Left lobe of liver (tissue), 2 donors: ENCODE measurements around the gene KLHL11. TPM values are rescaled to one million over a fixed set of nuclear protein-coding genes. Genes with fewer than 3 reads are reported as not detected.
A peak's percentile ranks its signal among the peaks of the same experiment; 100 is the strongest.
"Not testable (repeated sequence)": the region's sequence is repeated elsewhere in the genome, so short reads cannot be mapped to it uniquely, and the experiment has no call there.

Source experiments
- ATAC-seq: fragments of 200-7000 bp; cut with Tn5 transposase; one replicate; pipeline ENCODE4 v1.9.1; 2020; ENCODE audit warnings: mild to moderate bottlenecking, moderate library complexity
- DNase-seq: peaks from one replicate; pipeline ENCODE4 v3.0.0-alpha.2; 2020; ENCODE audit warnings: low spot score
- total RNA-seq: library from RNA; stranded (reverse); gene quantifications from one replicate; pipeline ENCODE4 v1.2.1, GENCODE V29; 2021
- donor health status: DM: no; HTN: no; CAD: no; lungs with moderate emphysema.
- donor health status: DM: no; HTN: yes; CAD: no.

KLHL11 gene
- total RNA-seq, 1 donor from 2014 or later, result 5.9 TPM

DNA sequence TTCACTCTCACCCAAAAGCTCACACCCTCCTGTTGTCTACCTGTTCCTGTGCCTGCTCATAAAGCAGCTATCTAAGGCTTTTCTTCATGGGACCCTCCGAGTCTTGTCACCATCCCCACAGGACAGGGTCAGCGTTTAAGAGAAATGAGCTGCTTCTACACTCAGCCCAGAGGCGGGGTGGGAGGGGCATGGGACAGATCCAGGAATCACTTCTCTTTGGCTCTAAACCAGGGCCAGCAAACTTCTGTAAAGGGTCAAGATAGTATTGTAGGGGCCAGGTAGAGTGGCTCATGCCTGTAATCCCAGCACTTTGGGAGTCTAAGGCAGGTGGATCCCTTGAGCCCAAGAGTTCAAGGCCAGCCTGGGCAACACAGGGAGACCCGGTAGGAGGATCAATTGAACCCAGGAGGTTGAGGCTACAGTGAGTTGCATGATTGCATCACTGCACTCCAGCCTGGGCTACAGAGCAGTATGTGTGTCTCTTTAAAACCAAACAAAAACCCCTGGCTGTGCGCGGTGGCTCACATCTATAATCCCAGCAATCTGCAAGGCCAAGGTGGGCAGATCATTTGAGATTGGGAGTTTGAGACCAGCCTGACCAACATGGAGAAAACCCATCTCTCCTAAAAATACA, 23.2 kb upstream of the KLHL11 start:
- no peak for DNase-seq
- ATAC-seq, result peak; percentile 44

GRCh38 chr17:41885733-41886132, 20.5 kb upstream of the KLHL11 start:
- DNase-seq (no peak), ATAC-seq (peak; percentile 81)

GRCh38 chr17:41882756-41883155, 17.5 kb upstream of the KLHL11 start:
- ATAC-seq, result no peak
- no peak for DNase-seq

GRCh38 chr17:41880130-41880529, 14.9 kb upstream of the KLHL11 start:
- peak; percentile 90 for ATAC-seq
- no peak for DNase-seq

- DNase-seq, ATAC-seq: not testable (repeated sequence)
These were observed 9.1 kb upstream of the KLHL11 start for GRCh38 chr17:41874293-41874670.

DNA sequence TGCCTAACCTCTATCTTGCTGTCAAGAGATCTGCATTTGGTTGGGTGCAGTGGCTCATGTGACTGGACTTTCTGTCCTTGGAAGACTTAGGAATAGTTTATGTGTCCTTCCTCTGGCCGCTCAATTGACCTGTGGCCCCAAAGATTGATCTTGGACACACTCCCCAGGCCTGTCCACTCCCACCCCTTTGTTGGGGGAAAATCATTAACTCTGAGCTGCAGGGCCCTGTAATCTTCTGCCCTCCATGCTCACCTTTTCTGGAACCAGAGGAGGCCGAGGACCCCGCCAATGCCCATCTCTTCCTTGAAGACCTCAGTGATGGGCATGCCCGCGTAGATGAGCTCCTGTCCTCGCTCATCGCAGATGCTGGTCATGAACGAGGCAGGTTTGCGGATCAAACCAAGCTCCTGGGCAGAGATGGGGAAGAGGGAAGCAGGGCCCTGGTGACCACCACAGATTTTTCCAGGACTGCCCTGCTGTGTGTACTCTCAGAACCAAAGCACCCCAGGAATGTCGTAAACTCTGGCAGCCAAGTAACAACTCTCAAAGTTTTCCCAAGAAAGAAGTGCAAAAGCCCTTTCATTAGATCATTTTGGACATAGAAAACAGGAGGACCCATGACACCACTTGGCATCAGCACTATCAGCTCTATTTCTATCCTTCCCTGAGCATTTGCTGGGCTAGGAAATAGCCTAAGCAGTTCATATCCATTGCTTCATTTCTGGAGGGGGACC, 8.5 kb upstream of the KLHL11 start:
- ATAC-seq (peak; percentile 83), DNase-seq (peak; percentile 83)

GRCh38 chr17:41871789-41872188, 6.6 kb upstream of the KLHL11 start:
- DNase-seq, result no peak
- ATAC-seq, result no peak

- ATAC-seq (no peak), DNase-seq (no peak)
These were observed 5.4 kb upstream of the KLHL11 start for GRCh38 chr17:41870627-41871026.

DNA sequence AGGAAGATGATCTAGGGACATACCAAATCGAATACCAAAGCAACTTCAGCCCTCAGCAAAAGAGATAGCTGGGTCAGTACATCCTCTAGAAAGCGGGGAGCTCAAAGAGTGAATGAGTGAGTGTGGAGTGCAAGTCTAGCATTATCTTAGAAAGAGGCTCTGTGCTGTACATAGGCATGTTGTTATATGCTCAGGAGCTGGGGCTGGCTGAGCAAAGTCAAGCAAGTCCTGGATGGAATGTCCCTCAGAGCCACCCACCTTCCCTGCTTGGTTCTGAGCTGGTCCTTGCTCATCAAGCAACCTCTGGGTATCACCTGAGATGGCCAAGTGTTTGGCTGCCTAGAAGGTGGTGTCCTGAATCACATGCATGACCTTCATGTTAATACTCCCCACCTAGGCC, 4.9 kb upstream of the KLHL11 start:
- DNase-seq, result no peak
- ATAC-seq, result no peak

DNA sequence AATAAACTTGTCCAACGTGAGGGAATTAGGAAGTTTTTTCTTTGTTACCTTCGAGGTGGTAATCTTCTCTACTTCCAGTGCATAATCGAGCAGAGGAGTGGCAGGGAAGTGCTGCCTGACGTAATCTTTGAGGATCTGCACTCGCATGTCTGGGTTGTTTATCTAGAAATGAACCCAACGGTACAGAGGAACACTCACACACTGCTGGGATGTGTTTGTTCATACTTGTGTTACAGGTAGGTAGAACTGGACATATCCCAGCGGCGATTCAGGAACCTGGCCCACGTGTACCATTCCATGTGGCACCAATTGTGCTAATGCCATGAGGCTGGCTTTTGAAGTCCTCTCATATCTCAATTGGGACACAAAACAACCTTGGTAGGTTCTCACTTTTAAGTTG, 4.2 kb upstream of the KLHL11 start:
- DNase-seq (peak; percentile 77), ATAC-seq (peak; percentile 43)

GRCh38 chr17:41868568-41868967, 3.3 kb upstream of the KLHL11 start:
- ATAC-seq, result no peak
- DNase-seq, result no peak

DNA sequence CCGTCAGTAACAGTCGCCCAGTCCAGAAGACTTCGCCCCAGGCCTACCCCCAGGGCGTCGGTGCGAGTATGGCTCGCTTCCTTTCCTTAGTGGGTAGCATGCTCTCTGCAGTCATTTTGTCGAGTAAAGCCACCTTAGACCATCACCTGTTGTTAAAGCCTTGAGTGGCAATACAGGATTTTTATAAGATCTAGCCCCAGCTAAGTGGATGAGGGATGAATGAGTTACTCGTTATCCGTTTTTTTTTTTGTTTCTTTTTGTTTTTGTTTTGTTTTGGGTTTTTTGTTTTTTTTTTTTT, 322 bp upstream of the KLHL11 start:
- DNase-seq, result no peak

DNA sequence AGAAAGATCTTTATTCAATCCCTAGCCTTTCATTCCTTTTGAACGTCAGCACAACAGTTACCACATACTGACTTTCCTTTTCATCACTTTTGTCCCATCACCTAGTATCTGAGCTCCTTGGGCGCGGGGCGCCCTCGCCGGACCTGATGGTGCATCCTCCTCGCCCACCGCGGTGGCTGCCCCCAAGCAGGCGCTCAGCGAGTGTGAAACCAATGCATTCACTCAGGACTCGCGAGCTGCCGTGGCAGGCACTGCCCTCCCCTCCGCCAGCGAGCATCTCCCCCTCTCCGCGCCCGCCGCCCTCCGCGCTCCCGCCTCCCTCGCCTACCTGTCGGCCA, 756 bp downstream of the KLHL11 start:
- ATAC-seq, result peak; percentile 41
- DNase-seq, result no peak

More for the DNA sequence above, 322 bp upstream of the KLHL11 start:
- ATAC-seq, result no peak

- ATAC-seq (no peak), DNase-seq (no peak)
These were observed 2.0 kb downstream of the KLHL11 start for GRCh38 chr17:41863074-41863848.

GRCh38 chr17:41860254-41860931, 4.8 kb downstream of the KLHL11 start:
- ATAC-seq, result no peak

GRCh38 chr17:41851382-41851781, 13.8 kb downstream of the KLHL11 start:
- ATAC-seq, DNase-seq: not testable (repeated sequence)

More at GRCh38 chr17:41860254-41860931, 4.8 kb downstream of the KLHL11 start:
- DNase-seq, result no peak

GRCh38 chr17:41849251-41849990, 15.8 kb downstream of the KLHL11 start:
- no peak for ATAC-seq

GRCh38 chr17:41848788-41849187, 16.4 kb downstream of the KLHL11 start:
- DNase-seq (no peak), ATAC-seq (no peak)

More at GRCh38 chr17:41849251-41849990, 15.8 kb downstream of the KLHL11 start:
- DNase-seq, result no peak

DNA sequence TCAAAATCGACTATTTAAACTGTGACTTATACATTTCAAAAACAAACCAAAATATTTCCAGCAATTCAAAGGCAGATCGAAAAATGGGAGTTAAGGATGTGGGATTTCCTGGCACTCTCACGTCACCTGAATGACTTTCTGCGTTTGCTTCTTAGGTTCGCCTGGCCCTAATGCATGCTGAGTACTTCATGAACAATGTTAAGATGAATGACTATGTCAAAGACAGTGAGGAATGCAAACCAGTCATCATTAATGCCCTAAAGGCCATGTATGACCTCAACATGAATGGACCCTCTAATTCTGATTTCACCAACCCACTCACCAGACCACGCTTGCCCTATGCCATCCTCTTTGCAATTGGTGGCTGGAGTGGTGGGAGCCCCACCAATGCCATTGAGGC, 20.3 kb downstream of the KLHL11 start:
- no peak for ATAC-seq
- DNase-seq, result no peak

DNA sequence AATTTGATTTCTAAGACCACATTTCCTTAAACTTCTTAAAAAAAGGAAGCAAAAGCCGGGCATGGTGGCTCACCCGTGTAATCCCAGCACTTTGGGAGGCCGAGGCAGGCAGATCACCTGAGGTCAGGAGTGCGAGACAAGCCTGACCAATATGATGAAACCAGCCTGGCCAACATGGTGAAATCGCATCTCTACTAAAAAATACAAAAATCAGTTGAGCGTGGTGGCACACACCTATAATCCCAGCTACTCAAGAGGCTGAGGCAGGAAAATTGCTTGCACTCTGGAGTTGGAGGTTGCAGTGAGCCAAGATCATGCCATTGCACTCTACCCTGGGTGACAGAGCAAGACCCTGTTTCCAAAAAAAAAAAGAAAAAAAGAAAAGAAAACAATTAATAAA, 24.4 kb downstream of the KLHL11 start:
- DNase-seq, ATAC-seq: not testable (repeated sequence)

DNA sequence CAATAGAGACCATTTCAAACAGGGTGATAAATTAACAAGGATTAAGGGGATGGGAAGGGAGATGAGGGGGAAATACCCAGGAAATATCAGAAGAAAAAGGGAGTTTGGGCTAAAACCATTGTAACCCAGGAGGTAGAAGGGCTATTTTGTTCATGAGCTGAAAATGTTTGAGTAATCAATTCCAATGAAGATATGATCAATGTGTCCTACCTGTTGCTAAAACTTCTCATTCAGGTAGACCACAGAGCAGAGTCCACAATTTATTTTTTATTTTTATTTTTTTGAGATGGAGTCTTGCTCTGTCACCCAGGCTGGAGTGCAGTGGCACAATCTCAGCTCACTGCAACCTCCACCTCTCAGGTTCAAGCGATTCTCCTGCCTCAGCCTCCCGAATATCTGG, 25.8 kb downstream of the KLHL11 start:
- not testable (repeated sequence) for ATAC-seq, DNase-seq
